GM12872 (cell line): ENCODE measurements around the gene DEPDC1.

Experiments
- TF ChIP-seq, protein P1 (sequence below): IDR thresholded peaks from 3 replicates; pipeline ENCODE4 v1.5.1; 2011; ENCODE audit warnings: low read depth, mild to moderate bottlenecking, low read length, moderate library complexity; ENCODE audit not compliant: insufficient read depth

Gene DEPDC1, protein sequence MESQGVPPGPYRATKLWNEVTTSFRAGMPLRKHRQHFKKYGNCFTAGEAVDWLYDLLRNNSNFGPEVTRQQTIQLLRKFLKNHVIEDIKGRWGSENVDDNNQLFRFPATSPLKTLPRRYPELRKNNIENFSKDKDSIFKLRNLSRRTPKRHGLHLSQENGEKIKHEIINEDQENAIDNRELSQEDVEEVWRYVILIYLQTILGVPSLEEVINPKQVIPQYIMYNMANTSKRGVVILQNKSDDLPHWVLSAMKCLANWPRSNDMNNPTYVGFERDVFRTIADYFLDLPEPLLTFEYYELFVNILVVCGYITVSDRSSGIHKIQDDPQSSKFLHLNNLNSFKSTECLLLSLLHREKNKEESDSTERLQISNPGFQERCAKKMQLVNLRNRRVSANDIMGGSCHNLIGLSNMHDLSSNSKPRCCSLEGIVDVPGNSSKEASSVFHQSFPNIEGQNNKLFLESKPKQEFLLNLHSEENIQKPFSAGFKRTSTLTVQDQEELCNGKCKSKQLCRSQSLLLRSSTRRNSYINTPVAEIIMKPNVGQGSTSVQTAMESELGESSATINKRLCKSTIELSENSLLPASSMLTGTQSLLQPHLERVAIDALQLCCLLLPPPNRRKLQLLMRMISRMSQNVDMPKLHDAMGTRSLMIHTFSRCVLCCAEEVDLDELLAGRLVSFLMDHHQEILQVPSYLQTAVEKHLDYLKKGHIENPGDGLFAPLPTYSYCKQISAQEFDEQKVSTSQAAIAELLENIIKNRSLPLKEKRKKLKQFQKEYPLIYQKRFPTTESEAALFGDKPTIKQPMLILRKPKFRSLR

GRCh38 chr1:68496680-68497357 is at the start of gene DEPDC1:
DEPDC1 (minus strand) TSS chr1:68497082; CDS start chr1:68496999, 83 bp downstream.
- TF ChIP-seq, protein P1, sequence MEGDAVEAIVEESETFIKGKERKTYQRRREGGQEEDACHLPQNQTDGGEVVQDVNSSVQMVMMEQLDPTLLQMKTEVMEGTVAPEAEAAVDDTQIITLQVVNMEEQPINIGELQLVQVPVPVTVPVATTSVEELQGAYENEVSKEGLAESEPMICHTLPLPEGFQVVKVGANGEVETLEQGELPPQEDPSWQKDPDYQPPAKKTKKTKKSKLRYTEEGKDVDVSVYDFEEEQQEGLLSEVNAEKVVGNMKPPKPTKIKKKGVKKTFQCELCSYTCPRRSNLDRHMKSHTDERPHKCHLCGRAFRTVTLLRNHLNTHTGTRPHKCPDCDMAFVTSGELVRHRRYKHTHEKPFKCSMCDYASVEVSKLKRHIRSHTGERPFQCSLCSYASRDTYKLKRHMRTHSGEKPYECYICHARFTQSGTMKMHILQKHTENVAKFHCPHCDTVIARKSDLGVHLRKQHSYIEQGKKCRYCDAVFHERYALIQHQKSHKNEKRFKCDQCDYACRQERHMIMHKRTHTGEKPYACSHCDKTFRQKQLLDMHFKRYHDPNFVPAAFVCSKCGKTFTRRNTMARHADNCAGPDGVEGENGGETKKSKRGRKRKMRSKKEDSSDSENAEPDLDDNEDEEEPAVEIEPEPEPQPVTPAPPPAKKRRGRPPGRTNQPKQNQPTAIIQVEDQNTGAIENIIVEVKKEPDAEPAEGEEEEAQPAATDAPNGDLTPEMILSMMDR = no peak

- TF ChIP-seq, protein P1 = no peak
Observed at GRCh38 chr1:68544651-68545050, 47.8 kb upstream of the DEPDC1 start.

DNA sequence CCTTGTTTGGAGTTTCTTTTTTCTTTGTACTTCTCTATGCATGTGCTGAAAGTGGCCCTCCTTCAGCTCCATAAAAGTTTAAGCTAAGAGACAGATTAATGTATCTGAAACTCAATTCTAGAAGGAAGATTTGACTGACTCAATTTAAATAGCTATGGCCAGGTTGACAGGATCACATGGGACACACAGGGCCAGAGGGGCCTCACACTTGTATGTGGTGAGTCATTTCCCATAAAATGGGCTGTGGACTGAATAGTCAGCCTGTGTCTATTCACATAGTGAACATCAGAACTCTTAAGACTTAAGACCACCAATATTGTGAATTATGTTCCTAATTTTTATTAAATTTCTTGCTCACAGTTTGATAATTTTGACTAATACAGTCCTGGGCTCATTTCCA is 45.7 kb upstream of the DEPDC1 start:
- TF ChIP-seq, protein P1 = no peak

DNA sequence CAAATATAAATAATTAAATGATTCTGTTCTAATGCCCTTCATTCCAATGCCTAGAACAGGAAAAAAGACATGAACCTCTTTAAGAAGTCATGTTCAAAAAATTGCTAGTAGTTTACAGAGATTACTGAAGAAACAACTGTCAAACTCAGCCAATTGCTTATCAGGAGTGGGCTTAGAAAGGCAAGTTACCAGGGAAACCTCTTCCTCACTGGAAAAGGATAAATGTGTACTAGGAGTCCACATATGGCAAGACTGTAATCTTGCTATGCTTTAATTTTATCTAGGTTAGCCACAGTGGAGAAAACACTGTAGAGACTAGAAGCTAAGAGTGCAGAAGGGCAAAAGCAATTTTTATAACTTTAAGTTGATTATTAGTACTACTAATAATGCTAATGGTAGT is 42.1 kb upstream of the DEPDC1 start:
- TF ChIP-seq, protein P1 = no peak

- TF ChIP-seq, protein P1 = no peak
Observed at GRCh38 chr1:68528243-68528642, 31.4 kb upstream of the DEPDC1 start.

GRCh38 chr1:68525781-68526180 is 28.9 kb upstream of the DEPDC1 start:
- TF ChIP-seq, protein P1 = no peak

DNA sequence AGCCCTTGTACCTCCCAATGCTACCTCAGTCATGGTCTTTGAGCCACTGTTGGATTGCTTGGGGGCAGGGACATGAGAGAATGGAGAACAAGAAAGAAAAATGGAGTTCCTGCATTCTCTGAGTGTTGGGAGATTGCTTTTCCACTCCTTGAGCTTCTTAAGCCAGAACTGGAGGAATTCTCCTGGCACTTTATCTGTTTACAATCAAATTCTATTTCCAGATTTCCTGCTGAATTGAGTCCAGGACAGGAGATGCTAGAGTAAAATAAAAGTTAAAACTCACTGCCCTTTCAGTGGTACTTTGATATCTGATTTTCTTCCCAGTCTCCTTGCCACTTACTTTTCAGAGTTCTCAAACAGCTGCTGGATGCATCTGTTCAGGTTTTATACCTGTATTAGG is 24.4 kb upstream of the DEPDC1 start:
- TF ChIP-seq, protein P1 = no peak
